HUES6 (cell line): Measurements from ENCODE around the gene SNAP23.
A peak's percentile ranks its signal among the peaks of the same experiment; 100 is the strongest.

Experiments used
- H3K27ac ChIP-seq: 2 replicates; pipeline ENCODE4 v1.7.0; 2013; ENCODE audit warnings: low read depth, mild to moderate bottlenecking, low read length, inconsistent platforms
- H3K27me3 ChIP-seq: 2 replicates; pipeline ENCODE4 v1.6.1; 2013; ENCODE audit warnings: low read length; ENCODE audit not compliant: control insufficient read depth, insufficient read depth
- H3K36me3 ChIP-seq: 2 replicates; pipeline ENCODE4 v1.6.1; 2013; ENCODE audit warnings: low read length; ENCODE audit not compliant: control insufficient read depth, insufficient read depth
- H3K4me1 ChIP-seq: 2 replicates; pipeline ENCODE4 v1.6.1; 2013; ENCODE audit warnings: low read length; ENCODE audit not compliant: control insufficient read depth, insufficient read depth
- H3K4me3 ChIP-seq: 2 replicates; pipeline ENCODE4 v1.5.1; 2013; ENCODE audit warnings: low read depth, low read length
- H3K9ac ChIP-seq: one replicate; pipeline ENCODE4 v1.6.1; 2013; ENCODE audit warnings: mild to moderate bottlenecking, low read length
- H3K9me3 ChIP-seq: 2 replicates; pipeline ENCODE4 v1.6.1; 2013; ENCODE audit warnings: low read depth, low read length; ENCODE audit not compliant: control insufficient read depth, insufficient read depth

The SNAP23 gene

GRCh38 chr15:42495361-42496212 is at the start of gene SNAP23:
SNAP23 (plus strand) TSS chr15:42495634; CDS start chr15:42511847, 16,213 bp downstream.
- H3K27me3 ChIP-seq, result no peaks in the 10 kb centered on the region
- peak within 1 kb of the TSS; percentile 75 for H3K9ac ChIP-seq
- peak within 1 kb of the TSS; percentile 86 for H3K4me3 ChIP-seq
- no peaks in the 10 kb centered on the region for H3K36me3 ChIP-seq
- H3K27ac ChIP-seq, result no peak within 1 kb of the TSS; the same call in 1 of the 2 replicates
- peaks cover 40% of the 10 kb centered on the region for H3K4me1 ChIP-seq
- no peaks in the 10 kb centered on the region for H3K9me3 ChIP-seq

GRCh38 chr15:42447599-42447998 is 47.8 kb upstream of the SNAP23 start:
- Histone ChIP-seq H3K36me3 (peaks cover 66% of the 10 kb centered on the region), H3K27ac (no peak overlapping the region), H3K9me3 (no peaks in the 10 kb centered on the region), H3K9ac (no peak overlapping the region), H3K4me1 (no peaks in the 10 kb centered on the region), H3K27me3 (no peaks in the 10 kb centered on the region), H3K4me3 (no peak overlapping the region)

- no peak overlapping the region for H3K9ac ChIP-seq
- peaks cover 66% of the 10 kb centered on the region for H3K36me3 ChIP-seq
- no peak overlapping the region for H3K4me3 ChIP-seq
- no peak overlapping the region for H3K27ac ChIP-seq
- no peaks in the 10 kb centered on the region for H3K4me1 ChIP-seq
- no peaks in the 10 kb centered on the region for H3K9me3 ChIP-seq
- H3K27me3 ChIP-seq, result no peaks in the 10 kb centered on the region
These were observed 47.2 kb upstream of the SNAP23 start for GRCh38 chr15:42448281-42448680.

GRCh38 chr15:42449770-42450424 is 45.5 kb upstream of the SNAP23 start:
- Histone ChIP-seq H3K4me3 (no peak overlapping the region), H3K36me3 (peaks cover 61% of the 10 kb centered on the region), H3K9me3 (no peaks in the 10 kb centered on the region), H3K27me3 (no peaks in the 10 kb centered on the region), H3K27ac (no peak overlapping the region), H3K4me1 (no peaks in the 10 kb centered on the region), H3K9ac (no peak overlapping the region)

- Histone ChIP-seq H3K4me3 (no peak overlapping the region), H3K27me3 (no peaks in the 10 kb centered on the region), H3K4me1 (no peaks in the 10 kb centered on the region), H3K27ac (no peak overlapping the region), H3K9me3 (no peaks in the 10 kb centered on the region), H3K36me3 (peaks cover 56% of the 10 kb centered on the region), H3K9ac (no peak overlapping the region)
These were observed 45.0 kb upstream of the SNAP23 start for GRCh38 chr15:42450425-42450790.

- H3K4me1 ChIP-seq, result peaks cover 14% of the 10 kb centered on the region
- peaks cover 27% of the 10 kb centered on the region for H3K36me3 ChIP-seq
- H3K9ac ChIP-seq, result no peak overlapping the region
- H3K4me3 ChIP-seq, result no peak overlapping the region
- H3K27me3 ChIP-seq, result no peaks in the 10 kb centered on the region
- H3K9me3 ChIP-seq, result no peaks in the 10 kb centered on the region
- no peak overlapping the region for H3K27ac ChIP-seq
These were observed 41.6 kb upstream of the SNAP23 start for GRCh38 chr15:42453826-42454225.

- H3K36me3 ChIP-seq, result peaks cover 3% of the 10 kb centered on the region
- H3K9ac ChIP-seq, result no peak overlapping the region
- peaks cover 14% of the 10 kb centered on the region for H3K4me1 ChIP-seq
- H3K27ac ChIP-seq, result no peak overlapping the region
- no peaks in the 10 kb centered on the region for H3K9me3 ChIP-seq
- no peak overlapping the region for H3K4me3 ChIP-seq
- no peaks in the 10 kb centered on the region for H3K27me3 ChIP-seq
These were observed 38.9 kb upstream of the SNAP23 start for GRCh38 chr15:42456531-42456930.

GRCh38 chr15:42456971-42457370 is 38.5 kb upstream of the SNAP23 start:
- Histone ChIP-seq H3K27me3 (no peaks in the 10 kb centered on the region), H3K4me3 (0 out of 2 replicates have a peak overlapping the region, but pooled peaks have one; percentile 18), H3K9ac (no peak overlapping the region), H3K9me3 (no peaks in the 10 kb centered on the region), H3K36me3 (no peaks in the 10 kb centered on the region), H3K4me1 (peaks cover 14% of the 10 kb centered on the region), H3K27ac (peak overlapping the region; percentile 60; the same call in 1 of the 2 replicates)

- Histone ChIP-seq H3K4me3 (peak overlapping the region; percentile 28), H3K36me3 (no peaks in the 10 kb centered on the region), H3K9me3 (no peaks in the 10 kb centered on the region), H3K9ac (peak overlapping the region; percentile 63), H3K27me3 (no peaks in the 10 kb centered on the region), H3K4me1 (peaks cover 14% of the 10 kb centered on the region), H3K27ac (peak overlapping the region; percentile 76)
These were observed 37.7 kb upstream of the SNAP23 start for GRCh38 chr15:42457445-42458442.

- peaks cover 14% of the 10 kb centered on the region for H3K4me1 ChIP-seq
- H3K27ac ChIP-seq, result no peak overlapping the region
- H3K27me3 ChIP-seq, result no peaks in the 10 kb centered on the region
- H3K9me3 ChIP-seq, result no peaks in the 10 kb centered on the region
- H3K36me3 ChIP-seq, result peaks cover 9% of the 10 kb centered on the region
- no peak overlapping the region for H3K9ac ChIP-seq
- H3K4me3 ChIP-seq, result no peak overlapping the region
These were observed 34.2 kb upstream of the SNAP23 start for GRCh38 chr15:42461261-42461660.
